GM19452 (cell line): Measurements from ENCODE around the gene MEGF11.
"Not testable (repeated sequence)": the region's sequence is repeated elsewhere in the genome, so short reads cannot be mapped to it uniquely, and the experiment has no call there.

Experiments
- ATAC-seq: cut with Tn5 transposase; IDR thresholded peaks from one replicate; pipeline ENCODE4 v1.9.1; 2021; ENCODE audit not compliant: unreplicated experiment

Gene MEGF11

DNA sequence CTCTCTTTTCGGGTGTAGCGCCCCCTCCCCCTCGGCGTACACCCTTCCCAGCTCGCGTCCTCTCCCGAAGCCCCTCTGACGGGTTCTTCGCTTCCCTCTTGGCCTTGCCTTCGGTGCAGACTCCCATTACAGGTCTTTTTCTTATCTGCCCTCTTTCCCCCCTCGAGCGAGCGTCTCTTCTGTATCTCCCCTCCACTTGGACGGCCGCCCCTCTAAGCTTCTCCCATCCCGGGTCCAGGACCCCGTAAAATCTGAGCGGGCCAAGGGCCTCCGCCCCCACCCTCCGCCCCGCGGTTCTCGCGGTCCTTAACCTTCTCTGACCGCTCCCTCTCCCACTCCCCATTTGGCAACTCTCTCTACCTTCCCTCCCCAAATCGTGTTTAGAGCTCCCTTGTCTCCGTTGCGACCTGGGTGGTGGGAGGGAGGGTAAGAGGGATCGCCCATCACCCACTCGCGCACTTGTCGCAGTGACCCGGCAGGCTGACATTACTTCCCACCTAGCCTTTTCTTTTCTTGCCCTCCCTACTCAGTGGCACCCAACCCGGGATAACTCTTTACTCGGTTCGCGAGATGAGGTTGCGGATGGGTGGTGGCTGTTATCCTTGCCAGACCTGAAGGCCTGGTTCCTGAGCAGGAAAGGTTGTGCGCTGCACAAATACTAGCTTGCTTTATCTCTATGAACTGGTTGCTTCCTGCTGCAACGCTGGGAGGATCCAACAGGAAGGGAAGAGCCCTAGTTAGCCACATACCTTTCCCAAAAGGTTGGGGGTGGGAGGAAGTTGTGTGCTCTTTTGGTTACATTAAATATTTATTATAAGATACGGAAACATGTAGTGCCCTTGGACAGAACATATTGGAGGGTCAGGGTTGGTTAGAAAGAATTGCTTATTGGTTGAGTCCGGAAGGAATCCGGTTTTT is 383.3 kb downstream of the MEGF11 start:
- ATAC-seq: no peak

DNA sequence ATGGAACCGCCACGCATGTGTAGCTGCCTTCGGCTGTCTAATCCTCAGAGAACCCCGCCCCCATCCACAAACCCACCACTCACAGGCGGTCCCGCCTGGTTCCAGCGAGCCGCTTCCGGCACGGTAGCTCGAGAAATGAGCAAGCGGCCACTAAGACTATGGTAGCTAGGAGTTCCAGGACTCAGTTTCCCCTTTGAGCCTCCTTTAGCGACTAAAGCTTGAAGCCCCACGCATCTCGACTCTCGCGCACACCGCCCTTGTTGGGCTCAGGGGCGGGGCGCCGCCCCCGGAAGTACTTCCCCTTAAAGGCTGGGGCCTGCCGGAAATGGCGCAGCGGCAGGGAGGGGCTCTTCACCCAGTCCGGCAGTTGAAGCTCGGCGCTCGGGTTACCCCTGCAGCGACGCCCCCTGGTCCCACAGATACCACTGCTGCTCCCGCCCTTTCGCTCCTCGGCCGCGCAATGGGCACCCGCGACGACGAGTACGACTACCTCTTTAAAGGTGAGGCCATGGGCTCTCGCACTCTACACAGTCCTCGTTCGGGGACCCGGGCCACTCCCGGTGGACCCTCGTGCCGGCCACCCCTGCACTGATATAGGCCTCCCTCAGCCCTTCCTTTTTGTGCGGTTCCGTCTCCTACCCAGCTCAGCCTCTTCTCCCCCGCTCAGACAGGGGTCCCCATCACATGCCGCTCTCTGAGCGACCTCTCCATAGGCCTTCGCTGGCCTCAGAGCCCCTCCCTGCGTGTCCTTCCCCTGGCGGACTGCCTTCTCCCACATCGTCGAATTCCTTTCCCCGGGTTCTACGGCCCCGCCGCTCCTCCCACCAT is 384.2 kb downstream of the MEGF11 start, which contains the start of gene RAB11A:
RAB11A (plus strand) TSS at position 366 of the 828 bp plus-strand sequence; CDS start at position 461, 95 bp downstream.
- peak; percentile 88 for ATAC-seq

- no peak for ATAC-seq
Observed at GRCh38 chr15:65868546-65869125, 384.9 kb downstream of the MEGF11 start.

GRCh38 chr15:65867933-65868332 is 385.6 kb downstream of the MEGF11 start:
- not testable (repeated sequence) for ATAC-seq

DNA sequence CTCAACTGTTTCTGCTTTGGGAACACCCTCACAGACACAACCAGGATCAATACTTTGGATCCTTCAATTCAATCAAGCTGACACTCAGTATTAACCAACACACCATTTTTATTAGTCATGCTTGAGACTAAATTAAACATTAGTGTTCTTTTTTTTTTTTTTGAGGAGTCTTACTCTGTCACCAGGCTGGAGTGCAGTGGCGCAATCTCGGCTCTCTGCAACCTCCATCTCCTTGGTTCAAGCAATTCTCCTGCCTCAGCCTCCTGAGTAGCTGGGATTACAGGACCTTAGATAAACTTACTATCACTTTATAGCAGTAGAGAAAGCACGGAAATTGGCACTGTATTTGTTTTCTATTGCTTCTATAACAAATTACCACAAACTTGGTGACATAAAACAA is 386.3 kb downstream of the MEGF11 start:
- no peak for ATAC-seq

GRCh38 chr15:65863106-65863505 is 390.4 kb downstream of the MEGF11 start:
- ATAC-seq: no peak

GRCh38 chr15:65862682-65863081 is 390.9 kb downstream of the MEGF11 start:
- no peak for ATAC-seq

GRCh38 chr15:65857718-65858402 is 395.7 kb downstream of the MEGF11 start:
- no peak for ATAC-seq

GRCh38 chr15:65856821-65857455 is 396.6 kb downstream of the MEGF11 start:
- ATAC-seq: no peak

GRCh38 chr15:65851981-65852380 is 401.6 kb downstream of the MEGF11 start:
- ATAC-seq: no peak

DNA sequence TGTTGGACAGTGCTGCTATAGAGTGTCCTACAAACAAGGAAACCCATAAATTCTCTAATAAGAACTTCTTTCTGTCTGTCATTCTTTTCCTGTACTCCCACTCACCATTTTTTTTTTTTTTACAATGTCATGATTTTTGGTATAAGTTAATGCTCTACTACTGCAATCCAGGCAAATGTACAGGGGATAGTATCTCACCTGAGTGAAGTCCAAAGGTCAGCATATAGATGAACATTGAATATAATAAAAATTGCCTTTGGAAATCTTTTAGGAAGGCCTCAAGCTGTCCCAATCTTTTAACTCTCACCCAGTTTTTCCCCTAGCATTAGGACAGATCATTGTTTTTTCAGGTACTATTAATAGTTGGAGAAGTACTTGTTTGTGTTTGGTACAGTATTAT is 405.6 kb downstream of the MEGF11 start:
- ATAC-seq: no peak

DNA sequence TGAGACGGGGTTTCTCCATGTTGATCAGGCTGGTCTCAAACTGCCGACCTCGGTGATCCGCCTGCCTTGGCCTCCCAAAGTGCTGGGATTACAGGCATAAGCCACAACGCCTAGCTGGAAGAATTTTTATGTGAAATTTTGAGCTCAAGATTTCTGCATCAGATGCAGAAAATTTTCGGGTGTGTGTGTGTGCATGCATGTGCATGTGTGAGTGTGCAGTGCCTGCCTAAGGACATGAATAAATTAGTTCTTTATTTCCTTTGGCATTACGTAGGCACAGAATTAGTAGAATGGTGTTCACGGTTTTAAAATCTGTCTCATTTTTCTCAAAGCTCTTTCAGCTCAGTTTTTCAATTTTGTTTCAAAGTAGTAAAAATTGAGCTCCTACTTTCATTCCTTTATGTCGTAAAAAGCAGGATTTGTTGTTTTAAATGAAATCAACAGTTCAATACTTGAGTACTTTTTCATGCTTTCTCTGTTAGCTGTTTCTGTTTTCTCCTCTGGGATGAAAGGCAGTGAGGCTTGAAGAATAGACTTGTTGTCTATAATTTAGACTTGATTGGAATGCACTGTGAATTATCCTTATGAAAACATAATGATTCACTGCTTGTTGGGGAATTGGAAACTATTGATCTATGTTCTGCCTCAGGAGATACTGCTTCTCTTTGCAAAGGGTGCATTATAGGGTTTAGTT is 407.6 kb downstream of the MEGF11 start:
- ATAC-seq: no peak
